Suprapubic skin (tissue), 4 donors: ENCODE measurements around the gene SASH1. TPM values are rescaled to one million over a fixed set of nuclear protein-coding genes. Genes with fewer than 3 reads are reported as not detected.

Source experiments
- DNase-seq, 2 donors: peaks; one replicate each; pipeline ENCODE4 v3.0.0-alpha.2; 2019; ENCODE audit warnings: low spot score in 2 of 2
- H3K27ac ChIP-seq: fragments of 200-600 bp; sonication (generic); one replicate; pipeline ENCODE4 v1.5.1; 2019
- H3K27me3 ChIP-seq: fragments of 200-600 bp; sonication (generic); one replicate; pipeline ENCODE4 v1.5.1; 2019
- H3K36me3 ChIP-seq: fragments of 200-600 bp; sonication (generic); one replicate; pipeline ENCODE4 v1.5.1; 2019
- H3K4me1 ChIP-seq: fragments of 200-600 bp; sonication (generic); one replicate; pipeline ENCODE4 v1.5.1; 2019
- H3K4me3 ChIP-seq: fragments of 200-600 bp; sonication (generic); one replicate; pipeline ENCODE4 v1.5.1; 2019; ENCODE audit warnings: mild to moderate bottlenecking
- H3K9me3 ChIP-seq: fragments of 200-600 bp; sonication (generic); one replicate; pipeline ENCODE4 v1.5.1; 2019
- EP300 ChIP-seq: sonication (generic); formaldehyde crosslinking; IDR thresholded peaks from one replicate; pipeline ENCODE4 v1.6.1; 2017; ENCODE audit warnings: antibody characterized with exemption
- POLR2A ChIP-seq, 2 donors: fragments of 450-650 bp; IDR thresholded peaks; one replicate each; pipeline ENCODE4 v1.6.1; 2017; ENCODE audit warnings: antibody characterized with exemption in 2 of 2, mild to moderate bottlenecking in 2 of 2, moderate library complexity in 2 of 2
- POLR2AphosphoS5 ChIP-seq, 3 donors: sonication (generic); formaldehyde crosslinking; IDR thresholded peaks; one replicate each; pipeline ENCODE4 v1.6.1; 2017; ENCODE audit warnings: antibody characterized with exemption in 3 of 3
- WGBS: methylation state at CpG from one replicate; pipeline ENCODE4 v1.1.5; 2018; 5-methylcytosine and 5-hydroxymethylcytosine counted together
- total RNA-seq, 4 donors: library from RNA; depleted of rRNA; stranded (reverse); fragments of >200 nt; gene quantifications; one replicate each; pipeline ENCODE4 v1.1.0, GENCODE V29; 2016
- TF ChIP-seq, protein P1 (sequence below), 2 donors: fragments of 200-600 bp in 1 of 2; fragments of 450-650 bp in 1 of 2; sonication (generic) in 1 of 2; IDR thresholded peaks; one replicate each; pipeline ENCODE4 v1.5.1; 2016 to 2019; ENCODE audit warnings: antibody characterized with exemption in 2 of 2, mild to moderate bottlenecking in 1 of 2, moderate library complexity in 1 of 2

The SASH1 gene
- total RNA-seq, 4 donors from 2014 or later, result 59.1 to 139 (median 77.1) TPM

DNA sequence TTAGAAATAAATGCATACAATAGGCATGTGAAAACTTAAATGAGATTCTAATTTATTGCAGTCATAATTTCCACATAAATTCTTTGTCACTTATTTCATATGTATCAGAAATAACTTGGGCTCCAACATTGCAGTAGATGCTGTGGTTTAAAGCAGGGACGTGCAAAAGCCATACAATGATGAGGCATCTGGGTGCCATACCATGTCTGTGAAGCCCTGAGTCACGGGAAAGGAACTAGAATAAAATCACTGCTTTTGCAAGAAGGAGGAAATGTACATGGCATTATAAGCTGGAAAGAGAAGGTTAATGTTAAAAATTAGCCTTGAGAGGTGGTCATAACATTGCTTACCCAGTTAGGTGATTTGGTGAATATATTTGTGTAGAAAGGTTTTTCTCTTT is 180.4 kb downstream of the SASH1 start:
- Histone ChIP-seq H3K27ac (no peak overlapping the region), H3K4me3 (no peak overlapping the region), H3K4me1 (peaks cover 46% of the 10 kb centered on the region), H3K9me3 (no peaks in the 10 kb centered on the region), H3K36me3 (peaks cover 44% of the 10 kb centered on the region), H3K27me3 (no peaks in the 10 kb centered on the region)
- TF ChIP-seq, protein P1, sequence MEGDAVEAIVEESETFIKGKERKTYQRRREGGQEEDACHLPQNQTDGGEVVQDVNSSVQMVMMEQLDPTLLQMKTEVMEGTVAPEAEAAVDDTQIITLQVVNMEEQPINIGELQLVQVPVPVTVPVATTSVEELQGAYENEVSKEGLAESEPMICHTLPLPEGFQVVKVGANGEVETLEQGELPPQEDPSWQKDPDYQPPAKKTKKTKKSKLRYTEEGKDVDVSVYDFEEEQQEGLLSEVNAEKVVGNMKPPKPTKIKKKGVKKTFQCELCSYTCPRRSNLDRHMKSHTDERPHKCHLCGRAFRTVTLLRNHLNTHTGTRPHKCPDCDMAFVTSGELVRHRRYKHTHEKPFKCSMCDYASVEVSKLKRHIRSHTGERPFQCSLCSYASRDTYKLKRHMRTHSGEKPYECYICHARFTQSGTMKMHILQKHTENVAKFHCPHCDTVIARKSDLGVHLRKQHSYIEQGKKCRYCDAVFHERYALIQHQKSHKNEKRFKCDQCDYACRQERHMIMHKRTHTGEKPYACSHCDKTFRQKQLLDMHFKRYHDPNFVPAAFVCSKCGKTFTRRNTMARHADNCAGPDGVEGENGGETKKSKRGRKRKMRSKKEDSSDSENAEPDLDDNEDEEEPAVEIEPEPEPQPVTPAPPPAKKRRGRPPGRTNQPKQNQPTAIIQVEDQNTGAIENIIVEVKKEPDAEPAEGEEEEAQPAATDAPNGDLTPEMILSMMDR (IDR thresholded peaks at IDR 0.05), result no peak
- no peak for TF ChIP-seq POLR2AphosphoS5 (IDR thresholded peaks at IDR 0.05)
- no peak for TF ChIP-seq POLR2A (IDR thresholded peaks at IDR 0.05)
- no peak for TF ChIP-seq EP300
- no peak for DNase-seq
- 86% methylated on average over 2 of the region's 2 CpGs for WGBS

DNA sequence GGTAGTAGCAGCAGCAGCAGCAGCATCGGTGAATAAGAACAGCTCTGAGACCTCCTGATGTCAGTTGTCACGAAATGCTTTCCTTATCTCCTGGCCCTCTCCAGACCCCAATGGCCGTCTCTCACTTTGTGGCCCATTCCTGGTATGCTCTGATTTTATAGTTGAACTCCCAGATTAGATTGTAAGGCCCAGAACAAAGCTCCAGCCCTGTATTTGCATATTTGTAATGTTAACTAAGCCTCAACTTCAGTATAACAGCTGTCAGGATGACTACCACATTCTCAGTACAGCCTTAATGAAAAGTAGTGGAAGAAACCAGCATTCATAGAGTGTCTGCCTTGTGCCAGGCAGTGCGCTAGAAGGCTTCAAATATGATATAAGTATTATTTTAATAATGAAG is 180.9 kb downstream of the SASH1 start:
- Histone ChIP-seq H3K4me3 (no peak overlapping the region), H3K36me3 (peaks cover 49% of the 10 kb centered on the region), H3K27ac (no peak overlapping the region), H3K9me3 (no peaks in the 10 kb centered on the region), H3K27me3 (no peaks in the 10 kb centered on the region), H3K4me1 (peaks cover 41% of the 10 kb centered on the region)
- WGBS, result 82% methylated on average over 4 of the region's 4 CpGs
- no peak for DNase-seq
- no peak for TF ChIP-seq EP300
- no peak for TF ChIP-seq POLR2A (IDR thresholded peaks at IDR 0.05)
- no peak for TF ChIP-seq POLR2AphosphoS5 (IDR thresholded peaks at IDR 0.05)
- TF ChIP-seq, protein P1 (IDR thresholded peaks at IDR 0.05), result no peak

DNA sequence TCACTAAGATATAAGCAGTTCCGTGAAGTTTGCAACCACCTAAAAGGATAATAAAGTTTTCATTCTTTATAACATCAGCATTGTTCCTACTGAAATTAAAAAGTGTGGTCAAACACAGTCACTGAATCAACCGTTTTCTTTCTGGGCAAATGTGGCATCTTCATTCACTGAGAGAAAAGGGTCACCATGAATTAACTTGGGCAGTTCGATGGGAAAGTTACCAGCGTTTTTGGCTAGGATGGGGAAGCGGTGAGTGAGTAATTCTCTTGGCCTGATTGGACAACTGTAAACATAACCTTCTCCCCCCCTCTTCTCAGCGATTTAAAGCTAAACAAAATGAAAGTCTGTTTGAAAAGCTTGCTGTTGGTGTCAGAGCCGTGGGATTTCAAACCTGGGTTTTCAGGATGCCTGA is 181.8 kb downstream of the SASH1 start:
- WGBS, result 60% methylated on average over 7 of the region's 7 CpGs
- peak overlapping the region; percentile 36 for H3K27ac ChIP-seq
- H3K4me1 ChIP-seq, result peaks cover 38% of the 10 kb centered on the region
- H3K36me3 ChIP-seq, result peaks cover 52% of the 10 kb centered on the region
- no peak for TF ChIP-seq EP300
- TF ChIP-seq POLR2A (IDR thresholded peaks at IDR 0.05), result no peak
- TF ChIP-seq, protein P1 (IDR thresholded peaks at IDR 0.05), result no peak
- H3K27me3 ChIP-seq, result no peaks in the 10 kb centered on the region
- no peak overlapping the region for H3K4me3 ChIP-seq
- no peak for DNase-seq
- no peaks in the 10 kb centered on the region for H3K9me3 ChIP-seq

DNA sequence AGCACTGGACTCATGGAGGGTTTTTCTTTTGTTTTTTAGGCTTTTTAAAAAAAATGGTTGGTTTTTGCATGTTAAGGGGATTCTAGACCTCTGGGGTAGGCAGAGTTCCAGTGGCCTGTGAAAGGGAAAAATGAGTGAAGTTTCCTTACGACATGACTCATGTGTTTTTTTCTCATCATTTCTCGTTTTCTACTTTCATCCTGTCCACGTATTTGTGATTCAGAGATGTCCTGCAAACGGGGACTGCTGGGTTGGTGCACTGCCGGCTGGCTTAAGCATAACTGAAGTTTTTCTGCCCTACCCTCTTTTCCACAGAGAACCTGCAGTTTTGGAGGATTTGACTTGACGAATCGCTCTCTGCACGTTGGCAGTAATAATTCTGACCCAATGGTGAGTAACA is 182.3 kb downstream of the SASH1 start:
- H3K4me1 ChIP-seq, result peaks cover 38% of the 10 kb centered on the region
- no peak for DNase-seq
- H3K27ac ChIP-seq, result peak overlapping the region; percentile 36
- H3K36me3 ChIP-seq, result peaks cover 51% of the 10 kb centered on the region
- no peak overlapping the region for H3K4me3 ChIP-seq
- WGBS, result 74% methylated on average over 8 of the region's 8 CpGs
- H3K9me3 ChIP-seq, result no peaks in the 10 kb centered on the region
- no peaks in the 10 kb centered on the region for H3K27me3 ChIP-seq
- TF ChIP-seq POLR2AphosphoS5 (IDR thresholded peaks at IDR 0.05), result no peak
- TF ChIP-seq EP300, result no peak
- TF ChIP-seq, protein P1 (IDR thresholded peaks at IDR 0.05), result no peak
- TF ChIP-seq POLR2A (IDR thresholded peaks at IDR 0.05), result no peak

DNA sequence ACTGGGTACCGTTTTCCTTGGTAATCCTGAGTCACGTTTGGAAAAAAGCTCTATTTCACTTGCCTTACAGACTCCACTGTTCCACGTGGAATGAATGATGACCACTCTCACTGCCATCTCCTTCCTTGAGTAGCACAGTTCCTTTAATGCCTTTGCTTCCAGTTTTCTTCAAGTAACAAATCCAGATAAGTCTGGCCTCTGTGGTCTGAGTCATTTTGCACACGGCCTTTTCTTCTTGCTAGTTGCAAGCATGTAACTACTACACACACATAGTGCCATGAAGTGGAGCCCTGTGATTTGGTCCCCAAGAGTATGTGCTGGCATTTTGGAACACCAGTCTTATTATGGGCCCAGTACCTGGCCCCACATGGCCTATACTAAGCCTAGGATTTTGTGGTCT is 182.8 kb downstream of the SASH1 start:
- Histone ChIP-seq H3K9me3 (no peaks in the 10 kb centered on the region), H3K27ac (no peak overlapping the region), H3K36me3 (peaks cover 46% of the 10 kb centered on the region), H3K4me1 (peaks cover 33% of the 10 kb centered on the region), H3K4me3 (no peak overlapping the region), H3K27me3 (no peaks in the 10 kb centered on the region)
- DNase-seq, result no peak
- TF ChIP-seq EP300, result no peak
- WGBS, result 76% methylated on average over 4 of the region's 4 CpGs

DNA sequence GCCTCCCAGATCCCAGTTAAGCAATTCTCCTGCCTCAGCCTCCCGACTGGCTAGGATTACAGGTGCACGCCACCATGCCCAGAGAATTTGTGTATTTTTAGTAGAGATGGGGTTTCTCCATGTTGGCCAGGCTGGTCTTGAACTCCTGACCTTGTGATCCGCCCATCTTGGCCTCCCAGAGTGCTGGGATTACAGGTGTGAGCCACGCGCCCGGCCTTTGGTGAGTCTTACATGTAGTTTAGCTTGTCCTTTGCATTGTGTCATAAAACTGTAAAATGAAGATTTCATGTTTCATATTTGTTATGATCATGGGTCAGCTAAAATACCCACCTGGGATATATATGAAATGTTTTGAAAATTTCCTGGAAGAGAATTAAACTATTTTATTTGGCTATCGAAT is 183.5 kb downstream of the SASH1 start:
- DNase-seq, result no peak
- Histone ChIP-seq H3K27me3 (no peaks in the 10 kb centered on the region), H3K27ac (no peak overlapping the region), H3K4me1 (peaks cover 26% of the 10 kb centered on the region), H3K4me3 (no peak overlapping the region), H3K9me3 (no peaks in the 10 kb centered on the region), H3K36me3 (peaks cover 47% of the 10 kb centered on the region)
- TF ChIP-seq POLR2A (IDR thresholded peaks at IDR 0.05) (no peak), EP300 (no peak), POLR2AphosphoS5 (IDR thresholded peaks at IDR 0.05) (no peak)
- TF ChIP-seq, protein P1 (IDR thresholded peaks at IDR 0.05), result no peak
- WGBS, result 93% methylated on average over 7 of the region's 7 CpGs
